ENCODE results near the gene CD5L.

CD5L gene

GRCh38 chr1:157819896-157820295 is 21.7 kb downstream of the CD5L start, which contains the start of gene FCRL1:
FCRL1 (minus strand) TSS chr1:157820120; CDS start chr1:157820037, 83 bp downstream.
- no peak for DNase-seq (ENCODE audit: low read depth, low spot score)
- no peak within 1 kb of the TSS for H3K27ac ChIP-seq

- DNase-seq (ENCODE audit: low read depth, low spot score): no peak
These were observed 22.4 kb downstream of the CD5L start for GRCh38 chr1:157819215-157819614.

GRCh38 chr1:157813269-157813668 is 28.3 kb downstream of the CD5L start:
- H3K27ac ChIP-seq: no peak overlapping the region
- DNase-seq (ENCODE audit: low read depth, low spot score): no peak

More at GRCh38 chr1:157819215-157819614, 22.4 kb downstream of the CD5L start:
- no peak overlapping the region for H3K27ac ChIP-seq

- H3K27ac ChIP-seq: no peak overlapping the region
- no peak for DNase-seq (ENCODE audit: low read depth, low spot score)
These were observed 35.0 kb downstream of the CD5L start for GRCh38 chr1:157806431-157807149.

GRCh38 chr1:157803851-157804250 is 37.8 kb downstream of the CD5L start:
- H3K27ac ChIP-seq: no peak overlapping the region
- no peak for DNase-seq (ENCODE audit: low read depth, low spot score)

GRCh38 chr1:157799996-157800395 is 41.6 kb downstream of the CD5L start:
- H3K27ac ChIP-seq: no peak overlapping the region
- no peak for DNase-seq (ENCODE audit: low read depth, low spot score)

GRCh38 chr1:157798211-157798610 is 43.4 kb downstream of the CD5L start:
- DNase-seq (ENCODE audit: low read depth, low spot score): peak; percentile 26
- no peak overlapping the region for H3K27ac ChIP-seq

- H3K27ac ChIP-seq: no peak overlapping the region
- DNase-seq (ENCODE audit: low read depth, low spot score): no peak
These were observed 56.4 kb downstream of the CD5L start for GRCh38 chr1:157785248-157785647.

GRCh38 chr1:157784801-157785200 is 56.8 kb downstream of the CD5L start:
- H3K27ac ChIP-seq: no peak overlapping the region
- DNase-seq (ENCODE audit: low read depth, low spot score): no peak

GRCh38 chr1:157782931-157783330 is 58.7 kb downstream of the CD5L start:
- DNase-seq (ENCODE audit: low read depth, low spot score): no peak
- H3K27ac ChIP-seq: no peak overlapping the region

- DNase-seq (ENCODE audit: low read depth, low spot score): no peak
- H3K27ac ChIP-seq: no peak overlapping the region
These were observed 60.6 kb downstream of the CD5L start for GRCh38 chr1:157781048-157781447.
